Measurements from ENCODE around the gene SLCO2B1. TPM values are rescaled to one million over a fixed set of nuclear protein-coding genes. Genes with fewer than 3 reads are reported as not detected.
A peak's percentile ranks its signal among the peaks of the same experiment; 100 is the strongest.

The SLCO2B1 gene
- total RNA-seq, 2 donors from 2014 or later: 1.1 to 1.9 TPM

- H3K4me1 Mint-ChIP-seq: peaks cover 4% of the 10 kb centered on the region
- no peak overlapping the region for H3K27ac Mint-ChIP-seq
- Histone ChIP-seq H3K9me3 (ENCODE audit: control insufficient read depth, low read length) (no peaks in the 10 kb centered on the region), H3K36me3 (ENCODE audit: control insufficient read depth, insufficient read depth, low read length) (no peaks in the 10 kb centered on the region), H3K27me3 (ENCODE audit: control insufficient read depth, insufficient read depth, low read length, poor library complexity, severe bottlenecking) (peaks cover 55% of the 10 kb centered on the region), H3K4me3 (ENCODE audit: low read length) (no peak overlapping the region), H3K9ac (ENCODE audit: extremely low read depth, low read length, poor library complexity, severe bottlenecking) (no peak overlapping the region), H3K4me1 (ENCODE audit: control insufficient read depth, insufficient read depth, low read length) (peaks cover 4% of the 10 kb centered on the region), H3K27ac (ENCODE audit: low read depth, low read length) (no peak overlapping the region)
- peak; percentile 72 for TF ChIP-seq CTCF (conservative IDR thresholded peaks at IDR 0.05)
- H3K36me3 Mint-ChIP-seq (ENCODE audit: low read depth): no peaks in the 10 kb centered on the region
- no peak overlapping the region for H3K4me3 Mint-ChIP-seq
- DNase-seq: peak; percentile 79
- WGBS, 2 experiments (ENCODE audit: insufficient coverage in 1 of 2, insufficient read length in 1 of 2): 68 to 73% methylated on average over 2 to 3 of the region's 5 CpGs
- H3K27me3 Mint-ChIP-seq (ENCODE audit: insufficient read depth): peaks cover 55% of the 10 kb centered on the region
- no peaks in the 10 kb centered on the region for H3K9me3 Mint-ChIP-seq
These were observed 94.6 kb downstream of the SLCO2B1 start for GRCh38 chr11:75245356-75246005.

DNA sequence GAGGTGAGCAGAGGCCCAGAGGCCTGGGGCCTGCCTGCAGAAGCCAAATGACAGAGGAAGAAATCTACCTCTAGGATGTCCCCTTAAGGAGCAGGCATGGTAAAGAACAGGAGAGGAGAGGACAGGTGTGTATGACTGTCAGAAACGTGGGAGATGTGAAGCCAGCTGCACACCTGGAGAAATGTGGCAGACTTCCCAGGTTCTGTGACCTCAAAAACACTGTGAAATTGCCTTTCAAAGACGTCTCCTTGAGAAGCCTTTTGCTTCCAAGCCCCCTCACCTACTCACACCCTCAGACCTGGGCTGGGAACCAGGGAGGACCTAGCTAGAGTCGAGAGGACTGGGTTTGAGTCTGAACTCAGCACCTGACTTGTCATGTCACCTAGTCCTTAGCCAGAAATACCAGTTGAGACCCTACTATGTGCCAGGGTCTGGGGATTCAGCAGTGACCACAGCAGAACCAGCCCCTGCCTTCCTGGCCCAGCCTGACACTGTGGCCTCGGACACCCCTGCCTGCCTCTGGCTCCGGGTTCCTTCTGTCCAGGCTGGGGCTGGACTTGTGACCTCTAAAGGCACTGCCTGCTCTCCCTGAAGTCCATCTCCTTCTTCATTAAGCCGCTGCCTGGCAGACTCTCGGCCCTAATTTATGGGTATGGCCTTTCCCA lies 95.2 kb downstream of the SLCO2B1 start:
- Histone ChIP-seq H3K4me3 (ENCODE audit: low read length) (no peak overlapping the region), H3K27me3 (ENCODE audit: control insufficient read depth, insufficient read depth, low read length, poor library complexity, severe bottlenecking) (peaks cover 48% of the 10 kb centered on the region), H3K36me3 (ENCODE audit: control insufficient read depth, insufficient read depth, low read length) (no peaks in the 10 kb centered on the region), H3K9ac (ENCODE audit: extremely low read depth, low read length, poor library complexity, severe bottlenecking) (no peak overlapping the region), H3K27ac (ENCODE audit: low read depth, low read length) (no peak overlapping the region), H3K9me3 (ENCODE audit: control insufficient read depth, low read length) (no peaks in the 10 kb centered on the region), H3K4me1 (ENCODE audit: control insufficient read depth, insufficient read depth, low read length) (peaks cover 4% of the 10 kb centered on the region)
- Mint-ChIP-seq H3K4me1 (peaks cover 4% of the 10 kb centered on the region), H3K27me3 (ENCODE audit: insufficient read depth) (peaks cover 57% of the 10 kb centered on the region), H3K27ac (no peak overlapping the region), H3K9me3 (no peaks in the 10 kb centered on the region), H3K36me3 (ENCODE audit: low read depth) (no peaks in the 10 kb centered on the region), H3K4me3 (no peak overlapping the region)
- peak; percentile 39 for DNase-seq
- TF ChIP-seq CTCF (conservative IDR thresholded peaks at IDR 0.05): no peak
- 85 to 90% methylated on average over 5 to 7 of the region's 7 CpGs for WGBS, 2 experiments (ENCODE audit: insufficient coverage in 1 of 2, insufficient read length in 1 of 2)

GRCh38 chr11:75246671-75247350 lies 95.9 kb downstream of the SLCO2B1 start:
- Mint-ChIP-seq H3K4me3 (no peak overlapping the region), H3K27me3 (ENCODE audit: insufficient read depth) (peaks cover 63% of the 10 kb centered on the region), H3K27ac (no peak overlapping the region), H3K9me3 (no peaks in the 10 kb centered on the region), H3K36me3 (ENCODE audit: low read depth) (no peaks in the 10 kb centered on the region), H3K4me1 (peaks cover 4% of the 10 kb centered on the region)
- Histone ChIP-seq H3K36me3 (ENCODE audit: control insufficient read depth, insufficient read depth, low read length) (no peaks in the 10 kb centered on the region), H3K27me3 (ENCODE audit: control insufficient read depth, insufficient read depth, low read length, poor library complexity, severe bottlenecking) (peaks cover 44% of the 10 kb centered on the region), H3K4me3 (ENCODE audit: low read length) (no peak overlapping the region), H3K27ac (ENCODE audit: low read depth, low read length) (no peak overlapping the region), H3K9me3 (ENCODE audit: control insufficient read depth, low read length) (no peaks in the 10 kb centered on the region), H3K9ac (ENCODE audit: extremely low read depth, low read length, poor library complexity, severe bottlenecking) (no peak overlapping the region), H3K4me1 (ENCODE audit: control insufficient read depth, insufficient read depth, low read length) (peaks cover 4% of the 10 kb centered on the region)
- DNase-seq: peak; percentile 33
- WGBS, 2 experiments (ENCODE audit: insufficient coverage in 1 of 2, insufficient read length in 1 of 2): 89 to 94% methylated on average over 8 to 11 of the region's 11 CpGs
- no peak for TF ChIP-seq CTCF (conservative IDR thresholded peaks at IDR 0.05)
